Neural crest cell (in vitro differentiated cells): Measurements from ENCODE around the gene CCDC9B. TPM values are rescaled to one million over a fixed set of nuclear protein-coding genes. Genes with fewer than 3 reads are reported as not detected.
A peak's percentile ranks its signal among the peaks of the same experiment; 100 is the strongest.

Experiments used
- DNase-seq: peaks from one replicate; pipeline ENCODE4 v3.0.0; 2021; ENCODE audit warnings: low read depth, mixed read lengths, low spot score
- H3K27ac Mint-ChIP-seq: one replicate; pipeline ENCODE4 v1.8.0; 2021; ENCODE audit warnings: mild to moderate bottlenecking, mixed read lengths; ENCODE audit not compliant: unreplicated experiment
- H3K27me3 Mint-ChIP-seq: 2 replicates; pipeline ENCODE4 v1.8.0; 2021; ENCODE audit warnings: low read depth, mild to moderate bottlenecking, mixed read lengths
- H3K36me3 Mint-ChIP-seq: 2 replicates; pipeline ENCODE4 v1.8.0; 2021; ENCODE audit warnings: low read depth, mild to moderate bottlenecking, mixed read lengths
- H3K4me1 Mint-ChIP-seq: 2 replicates; pipeline ENCODE4 v1.8.0; 2021; ENCODE audit warnings: mixed read lengths
- H3K4me3 Mint-ChIP-seq: one replicate; pipeline ENCODE4 v1.8.0; 2021; ENCODE audit warnings: mild to moderate bottlenecking, mixed read lengths
- H3K9me3 Mint-ChIP-seq: 2 replicates; pipeline ENCODE4 v1.8.0; 2021; ENCODE audit warnings: mixed read lengths
- CTCF ChIP-seq: fragments of 200-600 bp; sonication (generic); conservative IDR thresholded peaks from 2 replicates; pipeline ENCODE4 v1.5.0; 2021; ENCODE audit warnings: antibody characterized with exemption, mild to moderate bottlenecking
- total RNA-seq: library from RNA; stranded (reverse); gene quantifications from 2 replicates; pipeline ENCODE4 v1.2.1, GENCODE V29; 2021

The CCDC9B gene
- total RNA-seq, 1 donor from 2014 or later, result 0.33 TPM

GRCh38 chr15:40287968-40288367, 52.8 kb downstream of the CCDC9B start:
- no peak overlapping the region for H3K4me3 Mint-ChIP-seq
- TF ChIP-seq CTCF, result no peak
- peaks cover 33% of the 10 kb centered on the region for H3K4me1 Mint-ChIP-seq
- no peaks in the 10 kb centered on the region for H3K36me3 Mint-ChIP-seq
- H3K27me3 Mint-ChIP-seq, result peaks cover 57% of the 10 kb centered on the region
- no peak overlapping the region for H3K27ac Mint-ChIP-seq
- no peak for DNase-seq
- H3K9me3 Mint-ChIP-seq, result no peaks in the 10 kb centered on the region

GRCh38 chr15:40287505-40287904, 53.2 kb downstream of the CCDC9B start:
- H3K27ac Mint-ChIP-seq, result no peak overlapping the region
- no peak for TF ChIP-seq CTCF
- H3K4me3 Mint-ChIP-seq, result no peak overlapping the region
- H3K36me3 Mint-ChIP-seq, result no peaks in the 10 kb centered on the region
- H3K4me1 Mint-ChIP-seq, result peaks cover 31% of the 10 kb centered on the region
- no peaks in the 10 kb centered on the region for H3K9me3 Mint-ChIP-seq
- peaks cover 61% of the 10 kb centered on the region for H3K27me3 Mint-ChIP-seq
- DNase-seq, result no peak

GRCh38 chr15:40286794-40287193, 53.9 kb downstream of the CCDC9B start:
- Mint-ChIP-seq H3K36me3 (no peaks in the 10 kb centered on the region), H3K27me3 (peaks cover 58% of the 10 kb centered on the region), H3K27ac (no peak overlapping the region), H3K9me3 (no peaks in the 10 kb centered on the region), H3K4me1 (peaks cover 31% of the 10 kb centered on the region), H3K4me3 (no peak overlapping the region)
- TF ChIP-seq CTCF, result no peak
- DNase-seq, result no peak

GRCh38 chr15:40286061-40286532, 54.6 kb downstream of the CCDC9B start:
- H3K27me3 Mint-ChIP-seq, result peaks cover 61% of the 10 kb centered on the region
- H3K4me1 Mint-ChIP-seq, result peaks cover 31% of the 10 kb centered on the region
- no peaks in the 10 kb centered on the region for H3K36me3 Mint-ChIP-seq
- no peaks in the 10 kb centered on the region for H3K9me3 Mint-ChIP-seq
- H3K4me3 Mint-ChIP-seq, result peak overlapping the region; percentile 56
- TF ChIP-seq CTCF, result no peak
- no peak overlapping the region for H3K27ac Mint-ChIP-seq
- no peak for DNase-seq

GRCh38 chr15:40285554-40286011, 55.2 kb downstream of the CCDC9B start:
- Mint-ChIP-seq H3K27ac (no peak overlapping the region), H3K4me3 (peak overlapping the region; percentile 56)

More at GRCh38 chr15:40285554-40286011, 55.2 kb downstream of the CCDC9B start:
- Mint-ChIP-seq H3K27me3 (peaks cover 66% of the 10 kb centered on the region), H3K9me3 (no peaks in the 10 kb centered on the region), H3K36me3 (no peaks in the 10 kb centered on the region), H3K4me1 (peaks cover 30% of the 10 kb centered on the region)
- DNase-seq, result no peak
- TF ChIP-seq CTCF, result no peak
